Forelimb muscle (tissue), 1 donor: ENCODE results near the gene BPI. TPM values are rescaled to one million over a fixed set of nuclear protein-coding genes. Genes with fewer than 3 reads are reported as not detected.
"Not testable (repeated sequence)": the region's sequence is repeated elsewhere in the genome, so short reads cannot be mapped to it uniquely, and the experiment has no call there.

Experiments
- DNase-seq: peaks from one replicate; pipeline ENCODE4 v3.0.0-alpha.2; 2013; ENCODE audit warnings: low read depth
- polyA plus RNA-seq: library from polyadenylated mRNA; unstranded; fragments of 120-200 nt; gene quantifications from one replicate; pipeline ENCODE4 v1.2.1, GENCODE V29; 2013; ENCODE audit not compliant: insufficient read length

BPI gene
- polyA plus RNA-seq, 1 donor = 0.66 TPM

DNA sequence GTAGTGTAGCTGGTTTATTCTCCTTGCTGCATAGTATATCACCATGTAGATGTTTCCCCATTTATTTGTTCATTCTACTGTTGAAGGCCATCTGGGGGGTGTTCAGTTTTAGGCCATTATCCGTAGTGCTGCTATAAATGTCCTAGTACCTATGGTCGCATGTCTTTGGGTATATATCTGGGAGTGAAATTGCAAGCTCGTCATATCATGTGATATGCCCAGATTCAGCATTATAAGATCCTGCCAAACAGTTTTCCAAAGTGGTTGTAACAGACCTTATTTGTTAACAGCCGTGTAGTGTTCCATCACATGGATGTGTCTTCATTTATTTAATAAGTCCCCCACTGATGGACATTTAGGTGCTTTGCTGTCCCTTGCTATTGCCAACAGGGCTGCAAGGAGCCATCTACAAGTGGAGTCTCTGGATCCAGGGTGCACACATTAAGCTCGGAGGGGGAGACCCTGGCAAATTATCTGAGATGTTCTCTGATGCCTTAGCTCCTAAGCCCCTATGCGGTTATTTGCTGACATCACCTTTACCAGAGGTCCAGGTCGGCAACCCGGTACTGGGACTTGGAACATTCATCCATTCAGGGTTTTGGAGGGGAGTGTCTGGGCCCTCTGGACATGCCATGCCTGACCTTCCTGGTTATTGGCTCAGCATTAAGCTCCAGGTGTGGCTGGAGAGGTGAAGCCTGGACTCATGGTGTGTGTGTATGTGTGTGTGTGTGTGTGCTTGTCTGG is 59.2 kb downstream of the BPI start:
- DNase-seq = no peak

DNA sequence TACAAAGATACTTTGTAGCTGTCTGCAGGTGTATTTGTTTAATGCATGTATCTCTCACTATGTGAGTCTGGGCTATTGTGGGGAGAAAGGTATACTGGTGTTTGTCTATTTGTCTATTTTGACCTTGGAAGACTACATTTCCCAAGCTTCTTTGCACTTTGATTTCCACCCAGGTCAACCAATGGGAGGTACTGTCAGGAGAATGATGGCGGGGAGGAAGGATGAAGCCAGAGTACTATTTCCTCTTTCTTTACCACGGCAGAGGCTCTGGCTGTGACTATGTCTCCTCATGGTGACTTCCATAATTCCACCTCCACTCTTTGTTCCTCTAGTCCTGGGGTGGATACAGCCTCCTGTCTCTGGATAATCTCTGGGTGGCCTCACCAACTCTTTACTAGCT is 65.4 kb downstream of the BPI start:
- DNase-seq = no peak

DNA sequence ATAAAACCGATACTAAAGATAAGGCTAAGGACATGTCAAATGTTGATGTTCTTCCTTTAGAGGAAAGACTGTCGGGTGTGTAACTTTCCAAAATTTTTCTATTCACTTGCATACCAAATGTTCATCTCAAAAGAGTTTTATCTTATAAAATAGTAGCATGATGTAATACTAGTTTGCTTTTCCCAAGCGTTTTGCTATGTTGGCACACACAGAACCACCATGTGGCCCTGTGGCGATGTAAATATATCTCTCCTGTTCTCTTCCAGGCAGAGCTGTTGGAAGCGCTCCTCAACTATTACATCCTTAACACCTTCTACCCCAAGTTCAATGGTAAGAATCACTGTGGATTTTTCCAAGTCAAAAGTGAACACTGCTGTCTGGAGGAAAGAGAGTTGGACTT is 68.8 kb downstream of the BPI start:
- no peak for DNase-seq

DNA sequence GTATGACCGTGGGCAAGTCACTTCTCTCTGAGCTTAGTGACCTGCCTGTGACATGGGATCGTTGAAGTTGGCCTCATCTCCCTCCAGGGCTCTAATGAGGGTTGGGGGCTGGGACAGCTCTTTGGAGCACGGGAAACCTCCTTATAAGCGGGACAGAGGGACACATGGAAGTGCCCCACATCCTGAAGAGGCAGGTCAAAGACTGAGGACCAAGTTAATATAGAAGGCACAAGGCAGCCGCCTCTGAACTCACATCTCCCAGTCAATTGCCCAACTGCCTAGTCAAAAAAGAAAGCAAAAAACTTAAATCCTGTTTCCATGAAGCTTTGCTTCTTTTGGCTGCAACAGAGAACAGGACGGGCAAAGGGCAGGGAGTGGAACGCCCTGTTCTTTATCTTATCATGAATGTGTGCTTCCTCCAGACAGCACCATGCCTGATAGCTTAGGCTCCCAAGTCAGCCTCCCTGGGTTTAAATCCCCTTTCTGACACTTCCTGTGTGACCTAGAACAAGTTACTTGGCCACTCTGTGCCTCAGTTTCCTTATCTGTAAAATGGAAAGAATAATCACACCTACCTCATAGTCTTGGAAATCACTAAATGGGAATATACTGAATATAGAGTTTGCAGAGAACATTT is 69.4 kb downstream of the BPI start:
- DNase-seq = no peak

DNA sequence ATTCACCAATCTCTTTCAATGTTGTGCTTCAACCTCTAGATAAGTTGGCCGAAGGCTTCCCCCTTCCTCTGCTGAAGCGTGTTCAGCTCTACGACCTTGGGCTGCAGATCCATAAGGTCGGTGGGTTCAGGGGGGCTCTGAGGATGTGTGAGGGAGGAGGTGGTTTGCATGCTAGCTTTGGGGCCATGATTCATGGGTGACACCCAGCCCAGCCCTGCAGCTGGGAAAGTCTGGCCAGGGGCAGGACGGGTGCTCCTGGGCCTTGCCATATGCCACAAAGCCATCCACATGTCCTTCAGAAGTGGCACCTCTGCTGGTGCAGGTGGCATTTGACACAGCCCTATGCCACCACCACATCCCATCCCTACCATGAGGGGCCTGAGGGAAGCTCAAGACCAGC is 69.9 kb downstream of the BPI start:
- DNase-seq = no peak

DNA sequence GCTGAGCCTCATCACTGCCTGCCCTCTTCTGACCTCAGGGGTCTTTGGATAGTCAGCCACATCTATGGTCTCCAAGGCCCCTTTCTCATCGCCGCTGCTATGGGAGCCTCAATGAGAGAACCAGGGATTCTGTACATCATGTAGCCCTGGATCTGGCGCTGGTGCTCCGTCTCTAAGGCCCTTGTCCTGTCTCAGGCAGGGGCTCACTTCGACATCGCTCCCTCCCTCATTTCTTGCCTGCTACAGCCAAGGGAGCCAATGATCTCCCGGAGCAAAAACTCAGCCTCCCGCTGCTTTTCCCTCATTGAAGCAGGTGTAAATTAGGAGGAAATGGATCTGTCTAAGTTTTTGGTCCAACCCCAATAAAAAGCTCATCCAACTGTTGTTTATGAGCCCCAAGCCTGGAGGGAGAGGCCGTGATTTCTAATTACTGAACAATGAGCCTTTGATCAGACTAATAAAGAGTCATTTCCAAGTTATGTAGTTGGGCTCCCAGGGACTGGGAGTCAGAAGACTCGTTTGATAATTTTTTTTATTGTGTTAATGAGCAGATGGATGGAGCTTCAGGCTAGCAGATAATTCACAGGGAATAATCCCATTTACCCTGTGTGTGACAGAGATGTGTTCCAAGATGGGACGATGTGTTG is 73.2 kb downstream of the BPI start:
- no peak for DNase-seq

DNA sequence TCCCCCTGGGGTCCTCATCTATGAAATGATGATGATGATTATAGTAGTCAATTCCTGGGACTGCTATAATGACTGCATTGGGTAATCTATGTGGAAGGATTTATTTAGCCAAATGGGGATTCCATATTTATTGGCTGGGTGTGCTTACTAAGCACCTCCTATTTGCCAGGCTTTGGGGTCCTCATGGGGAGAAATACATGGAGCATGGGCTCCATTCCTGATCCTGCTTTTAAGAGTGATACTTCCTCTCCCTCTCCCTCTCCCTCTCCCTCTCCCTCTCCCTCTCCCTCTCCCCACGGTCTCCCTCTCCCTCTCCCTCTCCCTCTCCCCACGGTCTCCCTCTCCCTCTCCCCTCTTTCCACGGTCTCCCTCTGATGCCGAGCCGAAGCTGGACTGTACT is 73.9 kb downstream of the BPI start:
- DNase-seq = not testable (repeated sequence)

DNA sequence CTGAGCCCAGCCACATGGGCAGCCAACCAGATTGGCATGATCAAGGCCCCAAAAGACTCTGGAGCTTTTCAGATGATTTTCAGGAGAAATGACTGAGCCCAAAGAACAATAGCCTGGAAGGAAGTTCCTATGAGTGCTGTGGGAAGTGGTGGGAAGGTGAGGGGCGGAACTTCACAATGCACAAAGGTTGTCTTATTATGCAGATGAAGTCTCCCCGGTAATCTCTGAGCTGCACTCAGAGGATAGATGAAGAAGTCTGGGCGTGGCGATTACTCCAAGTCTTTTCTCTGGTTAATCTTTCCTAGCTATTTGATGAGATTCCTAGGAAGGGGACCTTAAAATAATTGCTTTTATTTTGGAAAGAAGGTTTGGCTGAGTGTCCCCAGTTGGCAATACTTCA is 79.2 kb downstream of the BPI start:
- no peak for DNase-seq

DNA sequence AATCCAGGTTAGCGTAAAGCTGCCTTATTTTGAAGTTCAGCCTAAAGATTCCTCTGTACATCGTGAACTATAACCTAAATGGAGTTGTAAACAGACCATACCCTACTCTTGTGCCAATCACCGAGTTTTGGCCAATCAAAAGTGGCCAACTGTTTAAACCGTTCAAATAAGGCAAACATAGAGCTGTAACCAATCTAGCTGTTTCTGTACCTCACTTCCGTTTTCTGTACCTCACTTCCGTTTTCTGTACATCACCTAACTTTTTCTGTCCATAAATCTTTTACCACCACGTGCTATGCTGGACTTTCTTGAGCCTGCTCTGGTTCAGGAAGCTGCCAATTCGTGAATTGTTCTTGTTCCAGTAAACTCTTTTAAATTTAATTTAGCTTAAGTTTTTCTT is 82.0 kb downstream of the BPI start:
- no peak for DNase-seq

DNA sequence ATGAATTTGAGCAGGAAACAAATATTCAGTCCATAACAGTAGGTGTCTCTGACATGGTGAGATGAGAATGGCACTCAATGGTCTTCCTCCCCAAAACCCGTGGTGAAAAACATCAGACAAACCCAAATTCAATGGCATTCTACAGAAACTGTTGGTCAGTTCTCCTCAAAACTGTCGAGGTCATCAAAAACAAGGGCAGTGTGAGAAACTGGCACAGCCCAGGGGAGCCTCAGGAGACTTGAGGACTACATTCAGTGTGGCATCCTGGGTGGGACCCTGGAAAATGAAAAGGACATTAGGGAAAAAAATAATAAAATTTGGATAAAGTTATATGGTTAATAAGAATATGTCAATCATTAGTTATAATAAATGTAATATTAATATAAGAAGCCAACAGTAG is 82.9 kb downstream of the BPI start:
- no peak for DNase-seq

Other genes with a start within 250 kb of the BPI start
- gene TGM2, start 138.9 kb upstream of the BPI start, polyA plus RNA-seq = 13.8 TPM
- gene KIAA1755, start 43.4 kb upstream of the BPI start, polyA plus RNA-seq = 8.1 TPM
- not detected for gene LBP, start 42.3 kb downstream of the BPI start, polyA plus RNA-seq
- 35.5 TPM for gene SNHG17, start 131.2 kb downstream of the BPI start, polyA plus RNA-seq
- gene RALGAPB, start 168.7 kb downstream of the BPI start, polyA plus RNA-seq = 20.0 TPM